Activated gamma-delta T cell treated with anti-CD3 and anti-CD28 coated beads, Interleukin-2, amount 50 U/mL, for 16 hours (primary cell): Measurements from ENCODE around the gene ZNF644.

Experiments
- DNase-seq: peaks from one replicate; pipeline ENCODE4 v3.0.0-alpha.2; 2020; ENCODE audit warnings: low read depth

ZNF644 gene

GRCh38 chr1:91020967-91021685 is 709 bp downstream of the ZNF644 start:
- peak; percentile 58 for DNase-seq

DNA sequence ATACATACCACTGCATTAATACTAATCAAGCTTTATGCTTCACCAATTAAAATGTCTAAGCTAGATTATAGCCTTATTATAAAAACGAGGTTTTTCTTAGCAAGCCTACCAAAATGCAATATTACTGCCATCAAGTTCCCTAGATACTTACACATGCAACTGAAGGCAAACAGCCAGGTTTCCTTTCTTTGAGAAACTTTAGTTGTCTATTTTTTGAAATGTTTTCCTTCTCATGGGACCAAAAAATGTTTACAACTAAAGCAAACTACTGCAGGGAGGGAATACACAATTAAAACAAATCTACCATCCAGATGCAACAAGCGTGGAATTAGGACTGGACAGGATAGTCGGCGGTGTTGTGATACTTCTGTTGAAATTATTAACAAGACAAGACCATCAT is 1.3 kb downstream of the ZNF644 start:
- DNase-seq, result no peak

DNA sequence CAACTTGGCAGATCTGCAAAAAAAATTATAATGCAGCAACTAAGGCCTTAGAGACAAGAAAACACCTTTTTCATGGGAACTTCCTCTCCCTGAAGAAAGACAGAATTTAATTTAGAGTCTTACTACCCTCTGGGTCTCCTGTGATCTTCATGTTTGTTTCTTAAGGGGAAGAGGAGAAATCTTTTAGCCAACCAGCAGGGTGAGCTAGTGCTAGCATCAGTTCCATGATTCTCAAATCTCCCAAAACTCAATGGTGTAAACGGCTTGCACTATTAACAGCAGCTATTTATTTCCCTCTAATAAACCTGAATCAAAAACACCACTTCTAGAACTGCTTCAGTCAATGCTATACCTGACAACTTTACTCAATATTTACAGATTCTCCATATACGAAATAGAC is 3.8 kb downstream of the ZNF644 start:
- no peak for DNase-seq

DNA sequence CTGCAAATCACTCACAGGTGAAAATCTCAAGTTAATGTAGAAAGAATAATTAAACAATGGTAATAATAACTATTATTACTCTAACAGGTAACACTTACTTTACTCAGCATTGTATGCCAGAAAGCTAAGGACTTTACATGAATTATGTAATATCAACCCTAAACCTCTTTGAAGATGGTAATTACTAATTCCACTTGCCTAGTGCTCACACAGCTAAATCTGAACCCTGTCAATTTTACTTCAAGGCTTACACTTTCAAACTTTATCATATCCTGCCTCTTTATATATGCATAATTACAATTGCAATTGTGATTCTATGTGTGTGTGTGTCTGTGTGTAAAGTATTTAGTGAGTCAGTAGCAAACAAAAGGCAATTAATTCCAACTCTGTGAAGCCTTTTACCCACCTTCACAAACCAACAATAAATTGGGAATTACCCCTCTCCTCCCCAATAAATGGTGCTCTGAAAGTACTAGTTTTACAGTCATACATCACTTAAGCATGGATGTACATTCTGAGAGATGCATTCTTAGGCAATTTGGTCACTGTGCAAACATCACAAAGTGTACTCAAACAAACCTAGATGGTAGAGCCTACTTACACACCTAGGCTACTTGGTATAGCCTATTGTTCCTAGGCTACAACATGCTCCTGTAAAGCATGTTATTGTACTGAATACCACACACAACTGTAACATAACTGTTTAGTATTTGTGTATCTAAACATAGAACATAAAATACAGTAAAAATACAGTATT is 5.9 kb downstream of the ZNF644 start:
- DNase-seq, result no peak

DNA sequence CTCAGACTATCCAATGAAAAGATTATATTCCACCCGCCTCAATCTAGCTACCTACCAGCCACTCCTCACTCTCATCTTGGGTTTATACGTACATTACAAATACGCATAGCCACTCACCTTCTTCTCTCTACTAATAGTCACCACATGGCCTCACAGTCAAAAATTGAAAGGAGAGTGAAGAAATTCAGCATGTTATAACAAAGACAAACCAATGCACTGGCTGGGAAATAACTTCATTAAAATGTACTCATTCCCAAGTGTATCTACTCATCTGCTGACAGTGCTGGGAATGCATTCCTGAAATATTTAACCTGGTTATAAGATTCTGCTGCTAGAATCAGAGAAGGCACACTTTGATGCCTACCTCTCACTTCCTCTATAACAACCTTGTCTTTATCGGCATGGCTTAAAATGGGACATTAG is 6.5 kb downstream of the ZNF644 start:
- DNase-seq, result no peak

- DNase-seq, result no peak
These were observed 7.4 kb downstream of the ZNF644 start for GRCh38 chr1:91014475-91014874.

DNA sequence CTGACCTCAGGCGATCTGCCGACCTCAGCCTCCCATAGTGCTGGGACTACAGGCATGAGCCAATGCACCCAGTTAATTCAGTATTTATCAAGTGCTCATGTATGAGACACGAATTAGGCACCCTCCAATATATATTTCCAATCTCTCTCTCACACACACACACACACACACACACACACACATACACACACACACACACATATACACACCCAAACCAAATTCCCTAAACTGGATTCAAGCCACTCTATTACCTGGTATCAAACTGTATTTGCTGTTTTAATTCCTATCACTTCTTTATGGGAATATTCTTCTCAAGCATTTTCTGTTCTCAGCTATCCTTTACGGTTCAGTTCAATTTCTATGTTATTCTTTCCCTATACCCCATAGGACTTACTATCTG is 8.5 kb downstream of the ZNF644 start:
- no peak for DNase-seq

DNA sequence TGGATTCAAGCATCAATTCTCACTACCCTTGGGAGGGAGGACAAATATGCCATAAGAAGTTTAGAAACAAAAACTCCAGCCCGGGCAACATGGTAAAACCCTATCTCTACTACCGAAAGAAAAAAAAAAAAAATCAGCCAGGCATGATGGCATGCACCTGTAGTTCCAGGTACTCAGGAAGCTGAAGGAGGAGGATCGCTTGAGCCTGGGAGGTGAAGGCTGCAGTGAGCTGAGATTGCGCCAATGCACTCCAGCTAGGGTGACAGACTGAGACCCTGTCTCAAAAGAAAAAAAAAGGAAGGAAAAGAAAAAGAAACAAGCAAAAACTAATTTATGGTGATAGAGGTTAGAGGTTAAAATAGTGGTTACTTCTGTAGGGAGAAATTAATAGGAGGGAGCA is 9.6 kb downstream of the ZNF644 start:
- no peak for DNase-seq

DNA sequence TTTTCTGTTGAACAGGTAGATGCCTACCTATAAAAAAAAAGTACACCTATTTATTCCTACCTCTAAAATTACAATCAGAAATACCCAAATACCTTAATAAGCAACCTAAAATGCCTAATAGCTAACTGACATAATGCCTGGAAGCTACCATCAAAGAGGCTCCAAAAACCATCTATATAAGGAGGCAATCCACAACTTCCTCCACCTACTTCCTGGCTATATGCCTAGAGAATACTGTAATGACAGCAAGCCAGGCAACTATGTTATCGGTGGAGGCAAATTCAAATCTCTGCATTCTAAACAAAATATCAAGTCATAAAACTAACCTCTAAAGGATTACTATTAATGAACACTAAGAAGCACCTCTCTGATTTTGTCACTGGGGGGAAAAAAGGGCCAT is 10.1 kb downstream of the ZNF644 start:
- DNase-seq, result no peak

DNA sequence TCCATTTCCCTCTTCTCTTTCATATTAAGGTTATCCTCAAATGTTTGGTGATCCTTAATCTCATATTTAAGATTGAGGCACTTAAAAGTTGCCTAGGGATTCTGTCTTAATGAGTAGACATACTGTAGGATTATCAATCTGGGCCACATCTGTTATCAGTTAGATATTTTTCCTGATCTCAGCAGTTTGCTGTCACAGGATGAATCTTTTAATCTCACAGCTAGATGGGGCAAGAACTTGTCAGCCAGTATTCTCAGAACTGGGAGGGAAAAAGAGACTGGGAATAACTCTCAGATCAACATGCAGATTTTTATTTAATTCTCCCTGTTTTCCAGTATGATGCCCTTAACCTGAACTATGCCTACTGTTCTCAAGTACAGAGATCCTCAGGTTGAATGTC is 14.0 kb downstream of the ZNF644 start:
- DNase-seq, result no peak

GRCh38 chr1:91007092-91007491 is 14.7 kb downstream of the ZNF644 start:
- no peak for DNase-seq

GRCh38 chr1:91006113-91006908 is 15.5 kb downstream of the ZNF644 start:
- DNase-seq, result no peak

DNA sequence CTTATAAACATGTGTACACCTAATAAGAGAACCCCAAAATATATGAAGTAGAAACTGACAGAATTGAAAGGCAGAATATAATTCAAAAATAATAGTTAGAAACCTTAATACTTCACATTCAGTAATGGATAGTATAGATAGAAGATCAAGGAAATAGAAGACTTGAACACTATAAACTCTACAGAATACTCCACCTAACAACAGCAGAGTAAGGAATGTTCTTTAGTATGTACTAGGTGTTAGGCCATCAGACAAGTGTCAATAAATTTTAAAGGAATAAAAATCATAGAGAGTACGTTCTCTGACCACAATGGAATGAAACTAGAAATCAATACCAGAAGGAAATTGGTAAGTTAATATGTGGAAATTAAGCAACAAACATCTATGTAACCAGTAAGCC is 16.6 kb downstream of the ZNF644 start:
- no peak for DNase-seq

GRCh38 chr1:91004145-91004544 is 17.7 kb downstream of the ZNF644 start:
- no peak for DNase-seq

DNA sequence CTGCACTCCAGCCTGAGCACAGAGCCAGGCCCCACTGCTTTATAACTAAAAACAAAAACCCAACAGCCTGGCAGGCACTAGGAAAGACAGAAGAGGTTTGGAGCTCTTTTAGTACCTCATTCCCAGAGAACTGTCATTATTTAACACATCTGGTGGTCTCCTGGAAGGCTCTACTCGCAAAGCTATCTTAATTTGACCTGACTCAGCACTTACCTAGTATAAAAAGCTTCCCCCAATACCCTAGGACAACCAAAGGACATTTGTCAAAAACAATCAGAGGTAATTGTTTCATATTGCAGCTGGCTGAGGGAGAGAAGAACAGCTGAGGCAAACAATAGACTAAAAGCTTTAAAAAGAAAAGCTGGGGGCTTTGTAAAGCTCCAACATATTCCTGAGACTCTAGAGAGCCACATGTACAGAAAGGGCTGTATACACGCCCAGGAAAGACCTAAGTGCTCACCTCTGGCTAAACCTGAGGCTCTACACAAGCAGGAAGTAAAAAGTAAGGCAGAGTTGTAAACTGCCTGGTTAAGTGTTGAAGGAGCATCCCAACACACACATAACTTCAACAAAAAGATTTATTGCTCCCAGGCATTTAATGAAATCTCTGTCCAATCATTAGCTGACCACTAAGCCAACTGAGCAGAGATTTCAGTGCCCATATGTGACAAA is 25.0 kb downstream of the ZNF644 start:
- no peak for DNase-seq

DNA sequence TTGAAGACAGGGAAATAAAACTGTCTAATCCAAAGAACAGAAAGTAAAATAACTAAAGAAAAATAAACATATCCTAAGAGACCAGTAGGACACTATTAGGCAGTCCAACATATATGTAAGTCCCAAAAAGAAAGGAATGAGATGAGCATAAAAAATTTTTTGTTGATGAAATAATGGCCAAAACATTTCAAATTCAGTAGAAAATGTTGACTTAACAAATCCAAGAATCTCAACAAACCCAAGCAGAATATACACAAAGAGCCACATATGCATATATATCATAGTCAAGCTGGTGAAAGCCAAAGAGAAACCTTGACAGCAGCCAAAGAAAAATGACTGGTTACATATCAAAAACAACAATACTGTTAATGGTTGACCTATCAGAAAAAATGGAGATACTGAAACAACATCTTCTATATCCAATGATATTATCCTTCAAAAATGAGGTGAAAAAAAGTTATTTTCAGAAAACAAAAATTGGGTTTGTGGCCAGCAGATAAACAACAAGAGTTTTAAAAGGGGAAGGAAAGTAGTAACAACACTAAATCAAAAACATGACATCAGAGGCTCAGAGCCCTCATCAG is 26.4 kb downstream of the ZNF644 start:
- no peak for DNase-seq

- DNase-seq, result no peak
These were observed 27.4 kb downstream of the ZNF644 start for GRCh38 chr1:90994461-90994860.

- DNase-seq, result no peak
These were observed 28.6 kb downstream of the ZNF644 start for GRCh38 chr1:90993245-90993644.

DNA sequence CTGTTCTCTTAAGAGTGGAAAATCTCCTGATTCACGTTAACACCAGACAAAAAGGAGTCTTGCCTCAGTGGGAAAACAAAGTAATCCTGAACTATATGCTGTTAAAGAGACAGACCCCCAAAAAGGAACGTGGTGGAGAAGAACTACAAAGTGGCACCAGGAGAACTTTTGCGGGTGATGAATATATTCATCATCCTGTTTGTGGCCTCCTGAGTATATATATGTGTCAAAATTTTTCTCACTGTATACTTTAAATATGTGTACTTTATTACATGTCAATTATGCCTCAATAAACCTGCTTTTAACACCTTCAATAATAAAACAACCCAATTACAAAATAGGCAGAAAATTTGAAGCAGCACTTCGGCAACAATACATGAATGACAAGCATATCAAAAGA is 31.1 kb downstream of the ZNF644 start:
- DNase-seq, result no peak

DNA sequence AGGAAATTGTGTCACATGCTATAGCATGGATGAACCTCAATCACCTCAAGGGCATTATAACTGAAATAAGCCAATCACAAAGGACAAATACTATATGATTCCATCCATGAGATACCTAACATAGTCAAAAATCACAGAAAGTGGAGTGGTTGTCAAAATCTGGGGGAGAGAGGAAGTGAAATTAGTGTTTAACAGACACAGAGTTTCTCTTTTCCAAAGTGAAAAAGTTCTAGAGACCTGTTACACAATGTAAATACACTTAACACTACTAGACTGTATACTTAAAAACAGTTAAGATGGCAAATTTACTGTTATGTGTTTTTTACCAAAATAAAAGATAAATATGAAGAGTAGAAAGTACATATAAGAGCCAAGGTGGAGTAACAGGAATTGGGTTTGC is 31.8 kb downstream of the ZNF644 start:
- DNase-seq, result no peak

DNA sequence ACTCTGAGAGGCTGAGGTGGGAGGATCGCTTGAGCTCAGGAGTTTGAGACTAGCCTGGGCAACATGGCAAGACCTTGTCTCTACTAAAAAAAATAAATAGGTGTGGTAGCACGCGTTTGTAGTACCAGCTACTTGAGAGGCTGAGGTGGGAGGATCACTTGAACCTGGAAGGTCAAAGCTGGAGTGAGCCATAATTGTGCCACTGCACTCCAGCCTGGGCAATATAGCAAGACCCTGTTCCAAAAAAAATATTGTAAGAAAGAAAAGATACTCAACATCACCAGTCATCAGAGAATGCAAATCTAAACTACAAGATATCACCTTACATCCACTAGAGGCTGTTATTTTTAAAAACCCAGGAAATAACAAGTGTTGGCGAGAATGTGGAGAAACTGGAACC is 32.5 kb downstream of the ZNF644 start:
- no peak for DNase-seq

GRCh38 chr1:90987841-90988240 is 34.0 kb downstream of the ZNF644 start:
- DNase-seq, result no peak
